Measurements from ENCODE around the gene SETDB1. TPM values are rescaled to one million over a fixed set of nuclear protein-coding genes. Genes with fewer than 3 reads are reported as not detected.
A peak's percentile ranks its signal among the peaks of the same experiment; 100 is the strongest.

SETDB1 gene
- total RNA-seq, 4 donors from 2014 or later: 25.0 to 61.9 (median 38.5) TPM

DNA sequence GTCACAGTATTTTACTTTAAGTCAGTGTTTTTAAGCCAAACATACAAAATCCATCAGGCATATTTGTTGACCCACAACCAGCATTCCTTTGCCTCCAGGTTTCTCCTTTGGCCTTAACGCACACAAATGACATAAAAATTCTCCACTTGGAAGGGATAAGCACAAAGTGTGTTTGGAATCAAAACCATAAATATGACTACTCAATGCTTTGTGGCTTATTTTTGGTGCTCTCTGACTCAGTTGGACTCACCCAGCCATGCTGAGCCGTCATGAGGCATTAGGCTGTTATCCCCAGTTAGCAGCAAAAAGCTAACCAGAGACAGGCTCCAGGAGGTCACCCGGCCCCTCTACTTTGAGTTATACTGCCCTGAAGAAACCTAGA is 83.0 kb downstream of the SETDB1 start:
- peaks cover 47% of the 10 kb centered on the region for H3K4me1 ChIP-seq
- DNase-seq (ENCODE audit: low spot score in 2 of 2): no peak
- WGBS: 44% methylated on average over 3 of the region's 3 CpGs
- no peaks in the 10 kb centered on the region for H3K36me3 ChIP-seq
- peak overlapping the region; percentile 91 for H3K27ac ChIP-seq
- TF ChIP-seq, protein P1, sequence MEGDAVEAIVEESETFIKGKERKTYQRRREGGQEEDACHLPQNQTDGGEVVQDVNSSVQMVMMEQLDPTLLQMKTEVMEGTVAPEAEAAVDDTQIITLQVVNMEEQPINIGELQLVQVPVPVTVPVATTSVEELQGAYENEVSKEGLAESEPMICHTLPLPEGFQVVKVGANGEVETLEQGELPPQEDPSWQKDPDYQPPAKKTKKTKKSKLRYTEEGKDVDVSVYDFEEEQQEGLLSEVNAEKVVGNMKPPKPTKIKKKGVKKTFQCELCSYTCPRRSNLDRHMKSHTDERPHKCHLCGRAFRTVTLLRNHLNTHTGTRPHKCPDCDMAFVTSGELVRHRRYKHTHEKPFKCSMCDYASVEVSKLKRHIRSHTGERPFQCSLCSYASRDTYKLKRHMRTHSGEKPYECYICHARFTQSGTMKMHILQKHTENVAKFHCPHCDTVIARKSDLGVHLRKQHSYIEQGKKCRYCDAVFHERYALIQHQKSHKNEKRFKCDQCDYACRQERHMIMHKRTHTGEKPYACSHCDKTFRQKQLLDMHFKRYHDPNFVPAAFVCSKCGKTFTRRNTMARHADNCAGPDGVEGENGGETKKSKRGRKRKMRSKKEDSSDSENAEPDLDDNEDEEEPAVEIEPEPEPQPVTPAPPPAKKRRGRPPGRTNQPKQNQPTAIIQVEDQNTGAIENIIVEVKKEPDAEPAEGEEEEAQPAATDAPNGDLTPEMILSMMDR (IDR thresholded peaks at IDR 0.05): no peak
- no peak for TF ChIP-seq POLR2A (IDR thresholded peaks at IDR 0.05)
- TF ChIP-seq POLR2AphosphoS5 (IDR thresholded peaks at IDR 0.05): no peak
- TF ChIP-seq EP300 (IDR thresholded peaks at IDR 0.05): no peak
- peak overlapping the region; percentile 56 for H3K4me3 ChIP-seq
- H3K27me3 ChIP-seq: no peaks in the 10 kb centered on the region
- no peaks in the 10 kb centered on the region for H3K9me3 ChIP-seq

DNA sequence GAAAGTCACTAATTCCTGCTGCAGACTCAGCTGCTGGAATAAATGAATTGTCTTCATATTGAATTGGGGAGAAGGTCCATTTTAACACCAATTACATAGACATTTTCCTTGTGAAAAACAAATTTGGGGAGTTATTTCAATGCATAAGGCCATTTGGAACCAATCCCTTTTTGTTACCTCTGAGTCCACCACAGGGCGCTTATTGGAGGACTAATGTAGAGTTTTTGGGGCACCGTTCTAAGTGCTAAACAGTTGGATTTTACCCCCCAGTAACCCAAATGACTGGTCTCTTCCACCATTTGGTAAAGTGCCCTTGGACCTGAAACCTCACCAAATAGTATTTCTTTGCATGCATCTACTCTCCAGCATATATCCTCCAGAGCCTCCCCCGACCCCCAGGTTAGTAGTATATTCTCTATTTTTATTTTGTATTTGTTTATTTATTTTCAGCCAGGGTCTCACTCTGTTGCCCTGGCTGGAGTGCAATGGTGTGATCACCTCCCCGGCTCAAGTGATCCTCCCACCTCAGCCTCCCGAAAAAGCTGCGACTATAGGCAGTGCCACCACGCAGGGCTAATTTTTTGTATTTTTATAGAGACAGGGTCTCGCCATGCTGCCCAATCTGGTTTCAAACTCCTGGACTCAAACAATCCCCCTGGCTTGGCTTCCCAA is 83.6 kb downstream of the SETDB1 start:
- no peak overlapping the region for H3K4me3 ChIP-seq
- 95% methylated on average over 8 of the region's 8 CpGs for WGBS

DNA sequence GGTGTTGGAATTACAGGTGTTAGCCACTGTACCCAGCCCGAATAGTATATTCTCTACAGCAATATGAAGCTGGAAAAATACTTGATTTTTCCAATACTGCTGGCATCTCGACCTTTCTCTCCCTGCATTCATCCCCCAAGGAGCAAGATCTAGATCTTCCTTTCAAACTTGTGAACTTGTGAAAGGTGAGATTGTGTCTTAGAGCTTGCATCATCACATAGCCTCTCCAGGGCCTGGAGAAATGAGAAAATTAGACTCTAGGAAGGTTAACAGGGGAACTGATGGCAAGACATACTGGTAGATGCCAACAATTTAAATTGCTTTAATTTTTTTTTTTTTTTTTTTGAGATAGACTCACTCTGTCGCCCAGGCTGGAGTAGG is 84.2 kb downstream of the SETDB1 start:
- Histone ChIP-seq H3K27me3 (no peaks in the 10 kb centered on the region), H3K36me3 (no peaks in the 10 kb centered on the region), H3K4me3 (no peak overlapping the region), H3K9me3 (no peaks in the 10 kb centered on the region), H3K27ac (no peak overlapping the region), H3K4me1 (peaks cover 36% of the 10 kb centered on the region)
- TF ChIP-seq EP300 (IDR thresholded peaks at IDR 0.05) (no peak), POLR2A (IDR thresholded peaks at IDR 0.05) (no peak), POLR2AphosphoS5 (IDR thresholded peaks at IDR 0.05) (no peak)
- TF ChIP-seq, protein P1 (IDR thresholded peaks at IDR 0.05): no peak
- no peak for DNase-seq (ENCODE audit: low spot score in 2 of 2)
- WGBS: 84% methylated on average over 3 of the region's 3 CpGs

More for the DNA sequence above, 83.6 kb downstream of the SETDB1 start:
- TF ChIP-seq, protein P1 (IDR thresholded peaks at IDR 0.05): no peak
- TF ChIP-seq EP300 (IDR thresholded peaks at IDR 0.05): no peak
- TF ChIP-seq POLR2A (IDR thresholded peaks at IDR 0.05): no peak
- no peak for TF ChIP-seq POLR2AphosphoS5 (IDR thresholded peaks at IDR 0.05)
- Histone ChIP-seq H3K9me3 (no peaks in the 10 kb centered on the region), H3K4me1 (peaks cover 41% of the 10 kb centered on the region), H3K27me3 (no peaks in the 10 kb centered on the region), H3K36me3 (no peaks in the 10 kb centered on the region), H3K27ac (no peak overlapping the region)
- DNase-seq (ENCODE audit: low spot score in 2 of 2): no peak

DNA sequence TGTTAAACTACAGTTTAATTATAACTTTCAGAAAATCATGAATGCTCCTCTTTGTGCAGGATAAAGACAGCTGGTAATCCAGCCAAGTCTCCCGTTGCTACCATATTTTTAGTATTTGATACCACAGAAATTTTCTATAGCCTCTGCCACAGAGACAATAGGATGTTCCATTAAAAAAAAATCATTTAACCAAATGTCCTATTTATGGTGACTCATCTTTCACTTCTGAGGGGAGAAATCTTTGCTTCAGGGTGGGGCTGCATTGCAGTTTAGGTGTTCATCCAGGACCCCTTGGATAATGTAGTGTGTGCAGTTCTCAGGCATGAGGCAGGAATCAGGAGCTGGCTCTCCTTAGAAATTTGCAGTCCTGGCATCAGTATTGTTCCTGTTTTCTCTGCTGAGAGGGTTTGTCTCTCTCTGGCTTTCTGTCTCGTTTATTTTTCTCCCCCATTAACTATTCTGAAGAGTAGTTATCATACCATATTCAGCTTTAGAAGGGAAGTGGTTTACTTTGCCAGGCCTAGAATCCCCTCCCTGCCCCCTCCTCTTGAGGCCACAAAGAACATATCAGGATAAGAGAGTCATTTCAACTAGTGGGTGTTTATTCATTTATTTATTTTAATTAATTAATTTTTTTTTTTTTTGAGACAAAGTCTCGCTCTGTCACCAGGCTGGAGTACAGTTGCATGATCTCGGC is 85.1 kb downstream of the SETDB1 start:
- Histone ChIP-seq H3K4me1 (peaks cover 27% of the 10 kb centered on the region), H3K9me3 (no peaks in the 10 kb centered on the region), H3K36me3 (no peaks in the 10 kb centered on the region), H3K27ac (no peak overlapping the region), H3K4me3 (no peak overlapping the region), H3K27me3 (no peaks in the 10 kb centered on the region)
- 56% methylated on average over 4 of the region's 4 CpGs for WGBS
- TF ChIP-seq POLR2AphosphoS5 (IDR thresholded peaks at IDR 0.05): no peak
- TF ChIP-seq, protein P1 (IDR thresholded peaks at IDR 0.05): no peak
- no peak for TF ChIP-seq POLR2A (IDR thresholded peaks at IDR 0.05)
- no peak for TF ChIP-seq EP300 (IDR thresholded peaks at IDR 0.05)
- no peak for DNase-seq (ENCODE audit: low spot score in 2 of 2)

DNA sequence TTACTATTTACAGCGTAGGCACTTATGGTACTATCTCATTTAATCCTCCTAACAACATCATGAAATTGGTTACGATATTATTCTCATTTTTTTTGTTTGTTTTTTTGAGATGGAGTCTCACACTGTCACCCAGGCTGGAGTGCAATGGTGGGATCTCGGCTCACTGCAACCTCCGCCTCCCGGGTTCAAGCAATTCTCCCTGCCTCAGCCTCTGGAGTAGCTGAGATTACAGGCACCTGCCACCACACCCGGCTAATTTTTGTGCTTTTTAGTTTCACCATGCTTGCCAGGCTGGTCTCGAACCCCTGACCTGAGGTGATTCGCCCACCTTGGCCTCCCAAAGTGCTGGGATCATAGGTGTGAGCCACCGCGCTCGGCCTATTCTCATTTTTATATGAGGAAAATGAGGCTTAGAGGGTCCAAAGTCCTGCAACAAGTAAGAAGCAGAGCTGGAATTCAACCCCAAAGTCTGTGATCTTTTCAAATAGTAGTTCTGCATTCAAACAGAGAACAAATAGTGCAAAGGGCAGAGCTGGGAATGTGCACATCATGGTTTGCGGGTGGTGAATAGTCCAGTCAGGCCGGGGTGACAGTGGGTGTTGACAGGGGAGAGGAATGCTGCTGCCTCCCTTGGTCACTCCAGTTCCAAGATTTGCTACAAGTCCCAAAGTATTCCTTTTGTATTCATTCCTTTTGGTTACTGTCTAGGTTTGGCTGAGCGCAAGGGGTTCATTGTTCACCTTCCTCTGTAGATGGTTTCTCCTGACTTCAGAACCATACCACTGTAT is 86.7 kb downstream of the SETDB1 start:
- TF ChIP-seq, protein P1 (IDR thresholded peaks at IDR 0.05): no peak
- no peak for TF ChIP-seq EP300 (IDR thresholded peaks at IDR 0.05)
- no peak for TF ChIP-seq POLR2AphosphoS5 (IDR thresholded peaks at IDR 0.05)
- no peak for TF ChIP-seq POLR2A (IDR thresholded peaks at IDR 0.05)
- DNase-seq (ENCODE audit: low spot score in 2 of 2): no peak
- peaks cover 15% of the 10 kb centered on the region for H3K4me1 ChIP-seq
- peaks cover 3% of the 10 kb centered on the region for H3K36me3 ChIP-seq
- no peaks in the 10 kb centered on the region for H3K27me3 ChIP-seq
- 89% methylated on average over 14 of the region's 14 CpGs for WGBS
- no peaks in the 10 kb centered on the region for H3K9me3 ChIP-seq
- H3K27ac ChIP-seq: no peak overlapping the region
- H3K4me3 ChIP-seq: no peak overlapping the region
